ENCODE results near the gene DAPK2.
A peak's percentile ranks its signal among the peaks of the same experiment; 100 is the strongest.

The DAPK2 gene

DNA sequence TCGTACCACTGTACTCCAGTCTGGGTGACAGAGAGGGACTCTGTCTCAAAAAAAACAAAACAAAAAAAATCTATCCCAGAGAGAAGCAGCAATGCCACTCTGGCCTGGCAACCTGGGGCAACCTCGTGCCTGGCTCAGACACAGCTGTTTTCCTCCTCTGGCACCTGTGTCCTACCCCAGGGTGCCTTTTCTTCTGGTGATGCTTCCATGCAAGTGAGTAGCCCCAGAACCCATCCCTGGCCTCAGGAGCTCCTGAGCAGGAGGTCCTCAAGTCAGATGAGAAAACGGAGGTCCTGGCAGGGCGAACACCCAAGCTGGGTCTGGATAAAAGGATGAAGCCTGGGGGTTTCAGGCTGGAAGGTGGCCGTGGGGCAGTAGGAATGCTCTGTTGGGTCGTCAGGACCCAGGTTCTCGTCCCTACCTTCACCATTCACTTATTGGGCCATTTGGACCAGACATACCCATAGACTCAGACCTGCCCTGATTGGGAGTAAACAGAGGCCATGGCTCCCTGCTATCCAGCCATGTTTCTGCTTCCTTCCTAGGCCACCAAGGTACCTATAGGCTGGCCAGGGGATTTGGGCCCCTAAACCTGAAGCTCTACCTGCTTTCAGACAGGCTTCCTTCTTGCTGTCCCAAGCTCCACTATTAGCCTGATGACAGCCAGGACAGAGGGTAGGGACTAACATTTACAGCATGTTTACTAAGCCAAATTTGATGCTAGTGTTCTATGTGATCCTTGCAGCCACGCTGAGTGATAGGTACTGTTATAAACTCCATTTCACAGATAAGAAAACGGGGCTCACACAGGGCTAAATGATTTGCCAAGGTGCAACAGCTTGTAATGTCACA lies 102.2 kb downstream of the DAPK2 start:
- no peak for DNase-seq (ENCODE audit: low spot score)
- FAIRE-seq: no peak

DNA sequence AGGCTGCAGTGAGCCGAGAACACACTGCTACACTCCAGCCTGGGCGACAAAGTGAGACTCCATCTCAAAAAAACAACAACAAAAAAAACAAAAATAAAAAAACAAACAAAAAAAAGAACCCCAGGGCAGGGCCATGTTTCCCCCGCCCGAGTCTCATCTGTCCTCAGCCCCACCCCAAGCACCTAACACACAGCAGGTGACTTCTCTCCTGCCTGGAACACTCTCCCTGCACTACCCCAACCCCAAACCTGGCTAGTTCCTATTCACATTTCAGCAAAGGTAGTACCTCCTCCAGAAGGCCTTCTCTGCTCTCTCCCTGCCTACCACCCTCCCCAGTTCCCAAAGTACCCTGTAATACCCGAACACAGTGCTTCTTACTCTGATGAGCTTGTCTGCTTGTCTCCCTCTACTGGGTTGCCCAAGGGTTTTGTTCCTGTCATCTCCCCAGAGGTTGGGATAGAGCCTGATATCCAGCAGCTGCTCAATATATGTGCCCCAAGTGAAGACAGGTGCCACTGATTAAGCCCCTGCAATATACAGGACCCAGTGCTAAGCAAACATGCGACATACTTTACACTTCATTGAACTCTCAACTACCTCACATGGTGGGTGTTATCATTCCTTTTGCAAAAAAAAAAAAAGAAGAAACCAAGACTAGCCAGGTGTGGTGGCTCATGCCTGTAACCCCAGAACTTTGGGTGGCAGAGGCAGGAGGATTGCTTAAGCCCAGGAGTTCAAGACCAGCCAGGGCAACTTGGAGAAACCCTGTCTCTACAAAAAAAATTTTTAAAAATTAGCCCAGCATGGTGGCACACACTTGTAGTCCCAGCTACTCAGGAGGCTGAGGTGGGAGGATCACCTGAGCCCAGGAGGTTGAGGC lies 103.6 kb downstream of the DAPK2 start:
- DNase-seq (ENCODE audit: low spot score) (no peak), FAIRE-seq (no peak)

DNA sequence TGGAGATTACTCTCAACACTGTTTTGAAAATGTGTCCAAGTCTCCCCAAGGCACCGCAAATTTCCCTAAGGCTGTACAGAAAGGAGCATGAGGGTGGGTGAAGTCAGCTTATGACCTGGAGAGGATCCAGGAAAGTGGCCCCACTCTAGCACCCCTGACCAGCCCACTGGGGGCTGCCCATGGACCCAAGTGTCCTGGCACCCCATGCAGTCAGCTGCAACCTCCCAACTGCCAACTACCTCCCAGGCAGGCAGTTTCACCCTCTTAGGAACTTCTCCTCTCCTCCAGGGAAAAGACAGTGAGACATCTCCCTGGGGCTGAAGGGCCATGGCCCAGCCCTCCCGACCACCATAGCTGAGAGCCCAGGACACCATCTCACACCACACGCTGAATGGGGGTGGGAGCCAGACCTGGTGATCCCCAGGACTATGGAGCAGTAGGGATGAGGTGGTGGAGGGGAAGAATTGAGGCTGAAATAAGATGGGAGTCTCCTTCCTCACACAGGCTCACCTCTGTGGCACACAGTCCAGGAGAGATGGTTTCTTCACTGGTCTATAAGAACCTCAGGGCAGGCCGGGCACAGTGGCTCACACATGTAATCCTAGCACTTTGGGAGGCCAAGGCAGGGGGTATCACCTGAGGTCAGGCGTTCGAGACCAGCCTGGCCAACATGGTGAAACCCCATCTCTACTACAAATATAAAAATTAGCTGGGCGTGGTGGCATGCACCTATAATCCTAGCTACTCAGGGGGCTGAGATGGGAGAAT lies 104.4 kb downstream of the DAPK2 start:
- DNase-seq (ENCODE audit: low spot score) (no peak), FAIRE-seq (no peak)

DNA sequence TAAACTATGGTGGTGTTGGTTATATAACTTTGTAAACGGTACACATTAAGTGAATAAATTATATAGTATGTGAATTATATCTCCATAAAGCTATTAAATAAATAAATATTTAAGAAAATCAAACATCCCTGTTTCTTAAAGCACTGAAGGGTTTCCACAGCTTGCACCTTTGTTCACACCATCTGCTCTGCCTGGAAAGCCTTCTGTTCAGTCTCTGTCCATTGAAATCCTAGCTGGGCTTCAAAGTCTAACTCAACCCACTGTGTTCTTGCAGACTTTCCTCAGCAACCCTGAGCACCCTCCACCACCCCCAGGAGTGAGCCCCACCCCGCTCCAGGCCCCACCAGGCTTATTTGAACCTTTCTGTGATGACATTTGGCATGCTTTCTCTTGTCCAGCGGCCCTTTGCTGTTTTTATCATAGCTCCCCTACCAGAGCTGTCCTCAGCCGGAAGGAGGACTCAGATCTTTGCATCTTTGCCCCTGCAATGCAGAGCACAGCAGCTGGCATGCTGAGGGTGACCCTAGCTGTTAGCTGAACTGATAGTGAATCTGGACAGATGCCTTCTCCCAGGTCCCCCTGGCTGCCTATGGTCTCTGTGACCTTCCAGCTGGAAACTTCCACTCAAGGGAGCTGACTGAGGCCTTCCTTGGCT lies 105.2 kb downstream of the DAPK2 start:
- FAIRE-seq (no peak), DNase-seq (ENCODE audit: low spot score) (no peak)

DNA sequence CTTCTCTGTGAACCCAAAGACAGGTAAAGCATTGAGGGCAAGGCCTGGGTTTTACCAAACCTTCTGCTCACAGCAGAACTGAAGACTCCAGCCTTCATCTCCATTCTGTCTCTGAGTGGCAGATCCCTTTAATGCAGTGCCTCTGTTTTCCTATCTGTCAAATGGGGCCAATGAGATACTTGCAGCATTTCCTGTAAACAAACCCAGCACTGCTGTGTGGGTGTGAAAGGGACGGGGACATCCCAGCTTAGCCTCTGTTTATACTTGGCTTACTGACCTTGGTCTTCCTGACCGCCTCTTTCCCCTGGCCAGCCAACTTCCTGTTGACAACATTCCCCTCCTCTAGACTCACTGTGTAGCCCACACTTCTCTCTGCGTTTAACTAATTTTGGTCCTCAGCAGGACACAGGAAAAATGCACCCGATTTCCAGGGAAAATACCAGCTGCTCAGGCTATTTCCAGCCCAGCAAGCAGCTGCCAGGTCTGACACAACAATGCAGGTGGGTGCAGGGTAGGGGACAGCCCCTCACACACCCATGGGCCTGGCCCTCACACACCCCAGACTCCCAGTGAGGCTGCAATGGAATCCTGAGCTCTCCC lies 106.7 kb downstream of the DAPK2 start:
- FAIRE-seq (no peak), DNase-seq (ENCODE audit: low spot score) (no peak)

DNA sequence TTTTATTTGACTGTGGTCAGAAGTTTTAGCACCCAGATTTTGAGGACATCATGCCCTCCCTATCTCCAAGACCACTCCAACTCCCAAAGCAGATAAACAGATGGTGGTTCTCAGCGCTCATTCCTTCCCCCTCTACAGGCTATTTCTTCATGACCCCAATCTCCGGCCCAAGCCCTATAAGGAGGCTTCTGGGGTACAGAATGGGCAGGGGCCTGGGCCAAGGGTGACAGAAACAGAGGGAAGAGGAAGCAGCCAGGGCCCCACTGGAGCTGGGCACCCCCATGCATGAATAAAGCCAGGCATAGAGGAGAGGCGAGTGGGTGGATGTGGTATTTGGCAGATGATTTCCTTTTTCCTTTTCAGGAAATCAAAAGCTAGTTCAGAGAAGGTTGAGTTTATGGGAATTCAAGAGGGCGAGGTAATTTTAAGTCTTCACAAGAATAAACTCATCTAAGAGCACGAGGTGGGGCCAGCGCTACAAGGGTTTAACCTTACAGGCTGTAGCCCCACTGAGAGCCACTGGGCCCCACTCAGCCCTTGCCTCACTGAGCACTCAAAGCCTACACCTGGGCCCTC lies 107.7 kb downstream of the DAPK2 start:
- DNase-seq (ENCODE audit: low spot score) (no peak), FAIRE-seq (no peak)

DNA sequence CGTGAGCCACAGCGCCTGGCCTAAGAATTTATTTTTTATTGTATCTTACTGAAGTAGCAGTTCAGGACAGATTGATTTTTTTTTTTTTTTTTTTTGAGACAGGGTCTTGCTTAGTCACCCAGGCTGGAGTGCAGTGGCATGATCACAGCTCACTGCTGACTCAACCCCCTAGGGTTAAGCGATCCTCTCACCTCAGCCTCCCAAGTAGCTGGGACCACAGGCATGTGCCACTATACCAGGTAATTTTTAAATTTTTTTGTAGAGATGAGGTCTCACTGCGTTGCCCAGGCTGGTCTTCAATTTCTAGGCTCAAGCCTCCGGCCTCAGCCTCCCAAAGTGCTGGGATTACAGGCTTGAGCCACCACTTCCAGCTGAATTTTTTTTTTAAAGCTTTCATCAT lies 112.8 kb downstream of the DAPK2 start:
- FAIRE-seq (peak; percentile 79), DNase-seq (ENCODE audit: low spot score) (peak; percentile 70)

DNA sequence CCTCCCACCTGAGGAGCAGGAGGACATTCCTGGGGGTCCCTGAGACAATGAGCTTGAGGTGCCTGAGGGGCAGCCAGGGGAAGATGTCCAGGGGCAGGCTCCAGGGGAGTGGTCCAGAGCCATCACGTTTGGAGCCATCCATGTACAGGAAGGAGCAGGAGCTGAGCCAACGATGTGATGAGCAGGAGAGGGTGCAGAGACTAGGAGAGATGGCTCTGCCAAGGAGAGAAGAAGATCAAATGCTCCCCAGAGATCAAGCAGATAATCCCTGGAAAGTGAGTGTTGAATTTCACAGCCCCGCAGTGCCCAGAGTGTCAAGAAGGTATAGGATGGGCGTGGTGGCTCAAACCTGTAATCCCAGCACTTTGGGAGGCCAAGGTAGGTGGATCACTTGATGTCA lies 114.7 kb downstream of the DAPK2 start:
- FAIRE-seq (no peak), DNase-seq (ENCODE audit: low spot score) (no peak)

DNA sequence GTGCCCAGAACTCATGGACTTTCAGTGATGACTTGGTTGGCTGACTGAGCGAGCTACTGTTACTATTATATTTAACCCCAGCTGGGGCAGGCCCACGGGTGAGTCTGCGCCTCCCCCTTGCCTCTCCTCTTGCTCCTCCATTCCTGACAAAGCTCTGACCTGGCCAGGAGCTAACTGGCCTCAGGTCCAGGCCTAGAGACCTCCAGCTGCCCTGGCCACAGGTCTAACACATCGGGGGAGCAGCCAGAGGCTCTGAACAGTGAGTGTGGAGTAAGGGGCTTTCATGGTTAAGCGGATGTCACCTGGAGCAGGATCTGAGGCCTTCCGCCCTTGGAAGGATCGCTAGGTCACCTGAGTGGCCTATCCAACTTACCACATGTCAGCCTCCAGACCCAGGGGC lies 116.3 kb downstream of the DAPK2 start:
- DNase-seq (ENCODE audit: low spot score) (no peak), FAIRE-seq (no peak)

DNA sequence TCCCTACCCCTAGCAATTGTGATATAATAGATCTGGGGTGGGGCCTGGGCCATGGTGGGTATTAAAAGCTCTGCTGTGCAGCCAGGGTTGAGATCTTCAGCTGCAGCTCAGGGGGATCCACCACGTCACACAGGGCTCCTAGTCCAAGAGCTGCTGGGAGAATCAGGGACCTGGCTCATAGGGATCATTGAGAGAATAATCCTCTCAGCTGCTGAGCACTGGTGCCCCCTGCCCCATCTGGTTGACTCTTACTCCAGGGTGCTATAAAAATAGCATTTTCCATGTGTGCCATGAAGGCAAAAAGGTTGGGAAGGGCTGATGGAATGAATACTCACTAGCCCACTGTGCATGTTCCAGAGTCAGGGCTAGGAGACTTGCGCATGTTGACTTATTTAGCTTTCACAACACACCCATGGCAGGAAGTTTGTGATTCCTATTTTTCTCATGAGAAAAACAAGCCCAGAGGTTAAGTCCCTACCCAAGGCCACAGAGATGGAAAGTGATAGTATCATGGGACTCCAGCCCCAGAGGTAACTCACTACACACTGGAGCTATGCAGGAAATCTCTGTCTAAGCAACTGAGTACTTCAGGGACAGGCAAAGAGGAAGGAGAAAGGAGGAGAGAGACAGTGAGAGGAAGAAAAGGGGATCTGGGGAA lies 118.0 kb downstream of the DAPK2 start:
- no peak for DNase-seq (ENCODE audit: low spot score)

DNA sequence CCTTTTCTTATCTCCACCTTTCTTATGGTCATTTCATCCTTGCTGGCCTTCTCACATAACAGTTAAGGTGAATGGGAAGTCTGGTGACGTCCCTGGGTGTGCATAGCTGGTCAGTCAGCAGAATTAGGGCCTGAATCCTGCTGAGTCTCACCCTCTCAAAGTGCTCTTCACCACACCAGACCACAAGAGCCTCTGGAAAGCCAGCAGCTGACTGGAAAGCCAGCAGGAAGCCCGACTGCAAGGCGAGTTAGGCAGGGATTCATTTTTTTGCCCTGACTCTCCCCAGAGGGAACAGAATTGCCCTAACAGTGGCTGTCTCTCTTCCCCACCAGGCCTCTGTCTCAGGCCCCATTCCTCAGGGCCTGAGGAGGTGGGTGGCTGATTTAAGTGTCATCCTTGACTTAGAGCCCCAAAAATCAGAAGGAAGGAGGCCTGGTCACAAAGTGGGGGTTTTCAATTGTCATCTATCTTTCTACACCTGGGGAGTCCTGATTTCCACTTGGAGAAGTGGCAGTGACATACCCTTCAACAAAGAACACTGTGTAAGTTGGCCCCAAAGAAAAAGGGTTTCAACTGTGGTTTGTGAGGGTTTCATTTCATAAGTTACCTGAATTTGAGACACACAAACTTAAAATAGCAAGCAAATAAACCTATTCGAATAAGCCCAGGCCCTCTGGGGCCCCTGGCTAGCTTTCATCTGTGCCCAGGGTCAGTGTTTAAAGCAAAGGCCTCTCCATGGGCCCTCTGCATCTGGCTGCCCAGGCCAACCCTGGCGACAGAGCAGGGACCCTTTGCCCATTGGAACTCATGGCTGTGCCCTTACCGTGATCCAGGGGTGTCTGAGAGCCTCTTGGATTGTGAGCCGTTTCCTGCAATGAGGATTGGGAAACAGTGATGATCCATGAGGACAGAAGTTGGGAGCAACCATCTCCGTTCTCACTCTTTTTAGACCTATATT lies 122.0 kb downstream of the DAPK2 start:
- DNase-seq (ENCODE audit: low spot score) (no peak), FAIRE-seq (no peak)

More for the DNA sequence above, 118.0 kb downstream of the DAPK2 start:
- FAIRE-seq: no peak

DNA sequence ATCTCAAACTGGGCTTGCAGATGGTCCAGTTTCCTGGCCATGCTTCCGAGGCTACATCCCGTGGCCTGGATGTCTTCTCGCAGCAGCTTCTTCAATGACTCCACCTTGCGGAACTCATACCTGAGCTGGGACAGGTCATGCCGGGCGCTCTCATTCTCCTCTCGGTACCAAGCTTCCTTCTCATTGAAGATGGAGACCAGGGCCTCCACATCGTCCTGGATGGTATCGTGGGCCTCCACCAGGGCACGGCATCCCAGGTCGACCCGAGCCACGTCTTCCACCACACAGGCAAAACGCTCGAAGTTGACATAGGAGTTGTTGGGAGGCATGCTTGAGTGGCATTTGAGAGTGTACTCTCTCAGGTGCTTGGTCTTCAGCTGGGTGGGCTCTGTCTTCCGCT lies 123.4 kb downstream of the DAPK2 start:
- DNase-seq (ENCODE audit: low spot score) (no peak), FAIRE-seq (no peak)

DNA sequence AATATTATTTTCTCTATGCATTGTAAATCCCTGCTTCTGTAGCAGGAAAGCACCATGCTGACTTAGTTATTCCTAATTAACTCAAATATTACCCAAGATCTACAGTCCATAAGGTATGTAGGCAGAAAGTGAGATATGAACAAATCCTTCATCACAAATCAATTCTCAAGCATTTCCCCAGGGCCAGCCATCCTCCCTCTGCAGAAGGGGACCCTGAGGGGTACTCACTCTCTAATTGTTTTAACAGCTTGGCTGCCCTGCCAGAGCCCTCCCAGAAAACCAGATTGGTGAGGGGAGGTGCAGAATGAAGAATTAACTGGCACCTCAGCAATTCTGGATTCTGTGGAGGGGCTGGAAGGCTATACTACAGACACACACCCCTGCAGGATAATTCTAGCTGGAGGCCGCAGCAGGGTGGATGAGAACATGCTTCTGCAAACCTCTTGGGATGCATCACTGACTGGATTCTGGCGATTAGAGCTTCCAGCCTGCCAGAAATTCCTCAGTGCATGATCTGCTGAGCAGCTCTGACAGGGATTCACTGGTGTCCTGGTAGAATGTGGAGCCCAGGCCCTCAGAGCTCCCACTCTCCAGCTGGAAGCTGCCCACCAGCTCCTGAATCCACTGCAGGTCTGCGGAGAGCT lies 123.9 kb downstream of the DAPK2 start:
- FAIRE-seq (no peak), DNase-seq (ENCODE audit: low spot score) (no peak)

DNA sequence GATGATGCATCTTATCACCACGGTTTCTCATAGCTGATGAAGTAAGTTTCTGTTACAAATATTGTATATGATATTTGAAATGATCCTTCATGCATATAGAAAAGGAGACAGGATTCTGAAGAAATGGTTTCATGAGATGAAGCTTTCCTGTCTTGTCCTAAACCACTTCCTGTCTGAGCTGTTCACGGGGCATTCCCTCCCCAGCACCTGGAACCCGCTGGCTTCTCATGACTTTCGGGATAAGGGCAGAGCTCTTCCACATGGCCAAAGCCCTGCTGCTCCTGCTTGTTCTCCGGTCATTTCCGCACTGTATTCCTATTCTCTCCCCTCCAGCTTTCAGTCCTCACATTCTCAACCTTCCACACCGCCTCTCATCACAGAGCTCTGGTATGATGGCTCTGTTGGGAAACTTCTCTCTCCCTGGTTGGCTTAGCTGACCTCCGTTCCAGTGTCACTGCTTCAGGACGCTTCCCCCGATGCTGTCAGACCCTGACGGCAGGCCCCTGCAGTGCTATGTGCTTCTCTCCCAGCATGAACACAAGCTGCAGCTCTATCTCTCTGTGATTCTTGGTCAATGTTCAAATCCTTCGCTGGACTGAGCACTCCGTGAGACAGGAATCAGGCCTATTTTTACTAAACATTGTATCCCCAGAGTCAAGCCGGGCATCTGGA lies 125.6 kb downstream of the DAPK2 start:
- DNase-seq (ENCODE audit: low spot score) (no peak), FAIRE-seq (no peak)

DNA sequence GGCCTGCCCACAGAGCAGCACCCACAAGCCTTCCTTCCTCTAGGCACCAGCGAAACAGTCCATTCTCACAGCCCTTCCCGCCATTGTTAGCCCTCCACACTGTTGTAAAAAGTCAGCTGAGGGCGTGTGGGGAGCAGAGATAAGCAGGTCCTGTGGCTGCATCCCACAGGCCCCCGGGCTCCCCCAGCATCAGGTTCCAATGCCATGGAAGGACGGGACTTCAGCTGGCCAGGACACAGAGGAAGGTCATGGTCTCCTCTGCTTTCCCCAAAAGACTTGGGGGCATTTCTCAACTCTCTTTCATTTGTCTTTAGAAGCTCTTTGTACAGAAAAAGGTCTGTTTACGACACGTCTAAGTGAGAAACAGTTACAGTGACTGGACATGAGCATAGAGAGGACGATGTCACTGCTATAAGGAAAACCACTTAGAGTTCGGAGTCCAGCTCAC lies 127.4 kb downstream of the DAPK2 start:
- no peak for FAIRE-seq
- no peak for DNase-seq (ENCODE audit: low spot score)

DNA sequence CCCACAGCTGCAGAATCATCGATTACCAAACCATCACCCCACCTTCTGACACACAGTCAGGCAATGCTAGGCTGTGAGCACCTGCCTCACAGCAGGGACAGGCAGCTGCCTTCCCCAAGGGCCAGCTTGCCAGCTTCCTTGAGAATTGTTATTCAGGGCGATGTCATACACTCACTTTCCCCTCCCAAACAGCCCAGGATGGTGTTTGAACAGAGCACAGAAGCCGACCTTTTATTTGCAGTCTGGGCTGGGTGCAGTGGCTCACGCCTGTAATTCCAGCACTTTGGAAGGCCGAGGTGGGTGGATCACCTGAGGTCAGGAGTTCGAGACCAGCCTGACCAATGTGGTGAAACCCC lies 128.0 kb downstream of the DAPK2 start:
- FAIRE-seq (no peak), DNase-seq (ENCODE audit: low spot score) (no peak)

DNA sequence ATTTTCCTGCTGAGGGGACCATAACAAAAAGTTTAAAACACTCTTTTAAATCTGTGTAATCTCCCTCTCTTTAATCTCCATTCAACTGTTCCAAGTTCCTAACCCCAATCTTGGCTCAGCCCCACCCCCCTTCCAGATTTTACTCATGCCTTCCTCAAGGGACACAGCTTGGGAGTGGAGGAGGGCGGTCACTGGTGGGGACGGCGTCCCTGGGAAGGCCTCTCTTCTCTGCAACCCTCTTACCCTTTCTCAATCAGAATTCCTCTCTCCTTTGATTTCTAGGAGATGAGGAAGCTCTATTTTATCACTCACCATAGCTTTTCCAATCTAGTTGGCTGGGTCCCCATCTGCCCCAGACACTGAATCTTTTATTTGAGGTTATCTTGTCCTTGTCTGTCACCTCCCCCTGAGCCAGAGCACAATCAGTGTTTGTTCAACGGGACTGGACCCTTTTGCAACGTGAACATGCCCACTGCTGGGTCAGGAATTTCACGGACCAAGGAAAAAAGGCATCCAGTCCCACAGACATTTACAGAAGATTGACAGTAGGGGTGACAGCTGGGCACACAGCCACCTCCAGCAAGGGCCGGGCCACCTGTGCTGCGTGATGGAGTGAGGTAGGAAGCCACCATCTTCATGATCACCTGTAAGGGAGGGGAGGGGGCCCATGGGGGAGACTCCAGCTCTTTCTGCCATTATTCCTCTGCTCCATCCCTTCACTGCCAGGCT lies 128.5 kb downstream of the DAPK2 start:
- no peak for FAIRE-seq
- no peak for DNase-seq (ENCODE audit: low spot score)

Data from RCC 7860 (cell line).